ENCODE results near the gene MST1.

GRCh38 chr3:49655731-49656285, 33.5 kb downstream of the MST1 start:
- TF ChIP-seq CTCF (IDR thresholded peaks at IDR 0.05; ENCODE audit: poor library complexity) (no peak), EZH2 (IDR thresholded peaks at IDR 0.05; ENCODE audit: borderline replicate concordance) (no peak)
